KG1 (cell line): Measurements from ENCODE around the gene SYCN.
"Not testable (repeated sequence)": the region's sequence is repeated elsewhere in the genome, so short reads cannot be mapped to it uniquely, and the experiment has no call there.

Experiments
- DNase-seq: peaks from one replicate; lab custom pipeline; 2025; lab: John Stamatoyannopoulos, UW

SYCN gene, protein sequence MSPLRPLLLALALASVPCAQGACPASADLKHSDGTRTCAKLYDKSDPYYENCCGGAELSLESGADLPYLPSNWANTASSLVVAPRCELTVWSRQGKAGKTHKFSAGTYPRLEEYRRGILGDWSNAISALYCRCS

DNA sequence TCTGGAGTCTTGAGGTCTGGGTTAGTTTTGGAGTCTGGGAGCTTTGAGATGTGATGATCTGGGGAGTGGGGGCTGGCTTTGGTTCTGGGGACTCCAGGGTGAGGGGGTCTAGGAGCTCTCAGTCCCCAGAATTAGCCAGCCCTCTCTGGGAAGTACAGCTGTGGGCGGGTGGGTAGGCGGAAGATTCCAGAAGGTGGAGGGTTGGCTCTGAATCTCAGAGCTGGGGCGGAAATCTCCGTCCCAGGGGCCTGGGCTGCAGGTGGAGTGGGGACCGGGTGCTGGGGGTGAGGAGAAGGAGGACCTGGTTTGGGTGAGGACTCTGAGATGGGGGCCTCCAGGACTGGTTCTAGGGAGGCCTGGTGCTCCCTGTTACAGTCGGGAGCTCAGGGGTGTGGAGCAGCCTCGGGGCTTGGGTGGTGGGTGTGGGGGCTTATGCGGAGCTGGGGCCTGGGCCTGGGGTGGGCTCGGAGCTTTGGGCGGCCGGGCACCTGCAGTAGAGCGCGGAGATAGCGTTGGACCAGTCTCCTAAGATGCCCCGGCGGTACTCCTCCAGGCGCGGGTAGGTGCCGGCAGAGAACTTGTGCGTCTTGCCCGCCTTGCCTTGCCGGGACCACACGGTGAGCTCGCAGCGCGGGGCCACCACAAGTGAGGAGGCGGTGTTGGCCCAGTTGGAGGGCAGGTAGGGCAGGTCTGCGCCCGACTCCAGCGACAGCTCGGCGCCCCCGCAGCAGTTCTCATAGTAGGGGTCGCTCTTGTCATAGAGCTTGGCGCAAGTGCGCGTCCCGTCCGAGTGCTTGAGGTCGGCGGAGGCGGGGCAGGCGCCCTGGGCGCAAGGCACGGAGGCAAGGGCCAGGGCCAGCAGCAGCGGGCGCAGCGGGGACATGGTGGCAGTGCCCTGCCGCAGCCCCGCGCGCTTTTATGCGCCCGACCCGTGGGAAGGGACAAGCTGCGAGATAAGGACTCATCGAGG, at the start of gene SYCN:
Gene SYCN (minus strand): TSS at position 892 of the 970 bp plus-strand sequence. CDS start 9 bp downstream, at position 883.
- no peak for DNase-seq

DNA sequence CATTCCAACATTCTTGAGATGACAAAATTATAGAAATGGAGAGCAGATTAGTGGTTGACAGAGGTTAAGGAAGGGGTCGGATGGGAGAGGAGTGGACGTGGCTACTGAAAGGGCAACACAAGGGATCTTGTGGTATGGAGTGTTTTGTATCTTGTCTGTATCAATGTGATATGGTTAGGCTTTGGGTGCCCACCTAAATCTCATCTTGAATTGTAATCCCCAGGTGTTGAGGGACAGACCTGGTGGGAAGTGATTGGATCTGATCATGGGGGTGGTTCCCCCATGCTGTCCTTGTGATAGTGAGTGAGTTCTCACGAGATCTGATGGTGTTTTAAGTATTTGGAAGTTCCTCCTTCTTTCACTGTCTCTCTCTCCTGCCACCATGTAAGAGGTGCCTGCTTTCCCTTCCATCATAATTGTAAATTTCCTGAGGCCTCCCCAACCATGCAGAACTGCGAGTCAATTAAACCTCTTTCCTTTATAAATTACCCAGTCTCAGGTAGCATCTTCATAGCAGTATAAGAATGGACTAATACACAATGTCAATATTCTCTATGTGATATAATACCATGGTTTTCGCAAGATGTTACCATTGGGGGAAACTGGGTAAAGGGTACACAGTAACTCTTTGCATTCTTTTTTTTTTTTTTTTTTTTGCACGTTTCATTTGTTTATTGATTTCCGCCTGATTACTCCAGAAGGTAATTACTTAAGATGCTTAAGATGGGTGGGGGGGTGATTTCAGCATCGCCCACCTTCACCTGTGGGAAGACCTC, 49.5 kb upstream of the SYCN start:
- no peak for DNase-seq

DNA sequence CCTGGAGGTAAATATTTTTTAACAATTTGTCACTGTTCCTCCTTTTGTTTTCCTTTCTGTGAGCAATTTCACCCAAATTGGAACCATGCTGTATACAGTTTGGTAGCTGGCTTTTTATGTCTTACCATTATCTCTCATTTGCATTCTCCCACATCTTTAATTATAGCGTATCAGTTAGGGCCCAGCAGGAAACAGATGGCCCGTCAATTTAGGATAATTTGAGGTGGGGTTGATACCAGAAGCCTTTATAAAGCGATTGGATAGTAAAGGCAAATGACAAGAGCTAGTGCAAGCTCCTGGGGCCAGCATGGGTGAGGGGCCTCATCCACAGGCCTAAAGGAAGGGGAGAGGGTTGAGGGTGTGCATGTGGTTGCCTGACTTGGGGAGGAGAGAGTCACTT, 48.4 kb upstream of the SYCN start:
- DNase-seq: no peak

DNA sequence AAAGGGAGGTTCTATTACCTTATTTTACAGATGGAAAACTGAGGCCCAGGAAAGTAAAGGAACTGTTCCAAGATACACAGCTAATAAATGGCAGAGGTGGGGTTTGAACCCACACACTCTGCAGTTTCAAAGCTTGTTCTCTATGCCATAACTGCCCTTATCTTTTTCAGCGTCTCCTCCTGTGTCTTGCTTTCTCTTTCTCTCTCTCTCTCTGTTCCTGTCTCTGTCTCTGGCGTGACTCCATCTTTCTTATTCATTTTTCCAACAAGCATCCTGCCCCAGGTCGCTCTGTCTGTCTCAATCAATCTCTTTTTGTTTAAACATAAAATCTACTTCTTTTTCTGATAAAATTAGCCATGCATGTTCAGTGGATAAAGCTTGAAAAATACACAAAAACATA, 47.8 kb upstream of the SYCN start:
- no peak for DNase-seq

DNA sequence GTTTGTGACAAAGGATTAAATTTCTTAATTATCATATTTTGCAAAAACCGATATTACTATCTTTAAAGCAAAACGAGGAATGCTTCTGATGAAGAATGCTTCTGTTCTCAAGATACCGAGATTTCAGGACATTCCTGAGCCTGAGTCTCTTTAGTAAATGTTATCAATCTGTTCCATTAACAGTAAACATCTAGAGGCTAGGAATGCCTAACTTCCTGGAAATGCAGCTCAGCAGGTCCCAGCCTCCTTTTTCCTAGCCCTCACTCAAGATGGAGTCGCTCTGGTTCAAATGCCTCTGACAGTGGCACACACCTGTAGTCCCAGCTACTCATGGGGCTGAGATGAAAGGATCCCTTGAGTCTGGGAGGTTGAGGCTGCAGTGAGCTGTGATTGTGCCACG, 47.0 kb upstream of the SYCN start:
- no peak for DNase-seq

DNA sequence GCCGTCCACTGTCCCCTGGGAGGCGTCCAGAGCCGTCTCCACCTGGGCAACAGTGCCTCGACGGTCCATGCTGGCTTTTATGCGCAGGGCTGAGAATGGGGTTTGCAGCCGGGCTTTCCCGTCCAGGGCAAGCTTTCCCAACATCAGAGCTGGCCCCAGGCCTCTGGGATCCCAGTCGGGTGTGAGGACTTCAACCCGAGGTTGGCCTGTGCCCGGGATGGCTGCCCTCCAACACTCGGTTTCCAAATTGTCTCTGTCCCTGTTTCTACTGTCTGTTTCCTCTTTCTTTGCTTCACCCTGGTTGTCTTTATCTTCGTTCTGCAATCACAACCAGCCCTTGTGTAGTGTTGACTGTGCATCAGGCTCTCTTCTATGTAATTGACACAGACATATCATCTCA, 44.7 kb upstream of the SYCN start, which contains the start of gene IFNL4:
Gene IFNL4 (minus strand): TSS at position 51 of the 400 bp plus-strand sequence.
- DNase-seq: no peak

DNA sequence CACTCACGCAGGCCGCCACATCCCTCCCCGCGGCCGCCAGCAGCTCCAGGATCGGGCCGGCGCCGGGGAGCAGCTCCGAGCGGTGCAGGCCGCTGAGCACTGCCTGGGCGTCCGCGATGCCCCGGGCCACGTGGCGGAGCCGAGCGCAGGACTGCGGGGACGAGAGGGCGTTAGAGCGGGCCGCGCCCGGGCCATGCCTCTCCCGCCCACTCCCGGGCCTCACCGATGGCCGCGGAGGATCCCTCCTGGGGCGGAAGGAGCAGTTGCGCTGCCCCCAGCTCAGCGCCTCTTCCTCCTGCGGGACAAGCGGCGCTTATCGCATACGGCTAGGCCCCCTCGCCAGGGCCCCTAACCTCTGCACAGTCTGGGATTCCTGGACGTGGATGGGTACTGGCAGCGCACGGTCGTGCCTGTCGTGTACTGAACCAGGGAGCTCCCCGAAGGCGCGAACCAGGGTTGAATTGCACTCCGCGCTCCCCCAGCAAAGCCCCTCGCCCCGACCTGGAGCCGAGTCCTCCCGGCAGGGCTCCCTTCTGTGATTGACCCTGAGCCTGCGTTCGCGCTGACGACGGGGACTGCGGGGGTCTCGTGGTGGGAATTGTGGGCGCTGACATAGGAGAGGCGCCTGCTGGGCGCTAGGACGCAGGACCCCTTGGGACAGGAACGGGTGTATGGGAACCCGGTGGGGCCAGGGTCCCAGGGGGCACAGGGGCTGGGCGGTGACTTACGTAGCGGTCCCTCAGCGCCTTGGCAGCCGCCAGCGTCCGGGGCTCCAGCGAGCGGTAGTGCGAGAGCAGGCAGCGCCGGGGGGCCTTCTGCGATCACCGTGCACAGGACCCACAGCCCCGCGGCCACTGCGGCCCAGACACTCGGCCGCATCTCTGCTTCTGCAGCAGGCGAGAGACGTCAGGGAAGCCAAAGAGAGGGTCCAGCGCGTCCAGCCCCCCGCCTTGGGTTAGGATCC, 43.9 kb upstream of the SYCN start:
- no peak for DNase-seq

DNA sequence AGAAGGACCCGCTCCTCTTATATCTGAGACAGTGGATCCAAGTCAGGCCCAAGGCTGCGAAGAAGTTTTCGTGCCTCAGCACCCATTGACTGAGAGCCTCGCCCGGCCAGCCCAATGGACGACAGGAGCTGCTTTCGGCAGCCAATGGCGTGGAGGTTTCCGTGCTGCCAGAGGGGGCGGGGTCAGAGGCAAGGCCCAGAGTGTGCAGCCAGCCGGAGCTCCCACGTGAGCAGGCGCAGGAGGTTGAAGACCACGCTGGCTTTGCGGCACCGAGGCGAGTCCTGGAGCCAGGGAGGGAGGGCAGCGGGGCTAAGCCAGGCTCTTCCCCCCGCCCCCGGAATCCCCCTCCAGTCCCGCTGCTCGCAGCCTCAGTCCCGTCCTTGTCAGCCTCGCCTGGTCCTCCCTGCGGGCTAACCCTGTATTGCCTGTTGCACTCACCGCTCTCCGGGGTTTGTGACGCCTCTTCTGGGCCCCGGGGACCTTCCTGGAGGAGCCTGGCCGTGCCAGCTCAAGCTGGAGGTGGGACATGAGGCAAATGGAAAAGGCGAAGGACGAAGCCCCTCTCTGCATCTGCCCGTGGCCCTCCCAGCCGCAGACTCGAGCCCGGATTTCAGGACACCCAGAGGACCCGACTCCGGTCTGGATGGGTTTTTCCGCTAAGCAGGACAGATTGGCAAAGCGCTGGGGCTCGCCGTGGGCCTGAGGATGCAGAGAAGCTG, 43.0 kb upstream of the SYCN start:
- no peak for DNase-seq

DNA sequence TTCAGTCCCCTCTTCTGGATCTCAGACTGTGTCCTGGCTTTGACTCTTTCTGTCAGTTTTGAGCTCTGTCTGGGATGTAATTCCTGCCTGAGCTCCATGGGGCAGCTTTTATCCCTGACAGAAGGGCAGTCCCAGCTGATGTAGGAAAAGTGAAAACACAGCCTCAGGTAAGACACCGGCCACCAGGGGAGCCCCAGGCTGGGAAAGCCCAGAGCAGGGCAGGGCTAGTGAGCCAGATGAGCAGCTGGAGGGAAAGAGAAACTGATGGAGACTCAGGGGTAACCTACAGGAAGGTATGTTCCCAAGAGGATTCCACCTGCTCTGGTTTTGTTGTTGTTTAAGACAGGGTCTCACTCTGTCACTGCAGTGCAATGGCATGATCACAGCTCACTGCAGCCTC, 41.1 kb upstream of the SYCN start:
- not testable (repeated sequence) for DNase-seq

DNA sequence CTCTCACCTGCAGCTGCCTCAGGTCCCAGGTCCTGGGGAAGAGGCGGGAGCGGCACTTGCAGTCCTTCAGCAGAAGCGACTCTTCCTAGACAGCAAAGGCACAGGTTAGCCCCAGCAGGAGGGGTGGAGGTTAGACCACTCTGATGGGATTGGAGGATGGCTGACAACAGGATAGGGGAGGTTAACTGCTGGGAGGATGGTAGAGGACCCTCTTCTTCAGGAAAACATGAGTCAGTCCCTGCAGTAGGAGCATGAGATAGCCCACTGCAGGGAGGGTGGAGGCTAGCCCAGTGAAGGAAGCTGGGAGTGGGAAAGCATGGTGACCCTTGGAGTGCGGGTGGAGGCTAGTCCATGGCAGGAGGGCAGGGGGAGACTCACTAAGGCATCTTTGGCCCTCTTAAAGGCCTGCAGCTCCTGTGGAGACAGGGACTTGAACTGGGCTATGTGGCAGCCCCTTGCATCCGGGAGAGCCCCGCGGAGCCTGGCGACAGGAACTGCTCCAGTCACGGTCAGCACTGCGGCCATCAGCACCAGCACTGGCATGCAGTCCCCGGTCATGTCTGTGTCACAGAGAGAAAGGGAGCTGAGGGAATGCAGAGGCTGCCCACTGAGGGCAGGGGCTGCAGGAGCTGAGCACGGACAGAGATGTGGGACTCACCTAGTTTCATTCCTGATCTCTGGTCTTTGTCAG, 40.5 kb upstream of the SYCN start, which contains the start of gene IFNL3:
Gene IFNL3 (minus strand): TSS at position 597 of the 691 bp plus-strand sequence. CDS start 39 bp downstream, at position 558.
- DNase-seq: not testable (repeated sequence)

DNA sequence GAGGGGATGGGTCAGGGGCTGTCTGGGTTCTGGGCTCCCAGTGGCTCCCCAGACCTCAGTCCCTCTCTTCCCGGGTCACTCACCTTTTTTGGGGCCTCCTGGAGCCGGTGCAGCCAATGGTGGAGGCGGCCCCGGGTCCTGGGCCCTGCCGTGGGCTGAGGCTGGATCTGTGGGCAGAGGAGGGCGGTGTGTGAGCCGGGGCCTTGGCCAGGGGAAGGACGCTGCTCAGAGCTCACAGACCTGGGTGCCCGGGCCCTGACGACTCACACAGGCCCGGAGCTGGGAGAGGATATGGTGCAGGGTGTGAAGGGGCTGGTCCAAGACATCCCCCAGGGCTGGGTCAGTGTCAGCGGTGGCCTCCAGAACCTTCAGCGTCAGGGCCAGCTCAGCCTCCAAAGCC, 39.7 kb upstream of the SYCN start:
- not testable (repeated sequence) for DNase-seq

DNA sequence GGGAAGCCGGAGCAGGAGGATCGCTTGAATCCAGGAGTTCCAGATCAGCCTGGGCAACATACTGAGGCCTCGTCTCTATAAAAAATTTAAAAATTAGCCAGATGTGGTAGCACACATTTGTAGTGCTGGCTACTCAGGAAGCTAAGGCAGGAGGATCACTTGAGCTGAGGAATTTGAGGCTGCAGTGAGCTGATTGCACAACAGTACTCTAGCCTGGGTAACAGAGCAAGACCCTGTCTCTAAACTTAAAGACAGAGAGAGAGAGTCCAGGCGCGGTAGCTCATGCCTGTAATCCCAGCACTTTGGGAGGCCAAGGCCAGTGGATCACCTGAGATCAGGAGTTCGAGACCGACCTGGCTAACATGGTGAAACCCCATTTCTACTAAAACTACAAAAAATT, 36.4 kb upstream of the SYCN start:
- DNase-seq: no peak

DNA sequence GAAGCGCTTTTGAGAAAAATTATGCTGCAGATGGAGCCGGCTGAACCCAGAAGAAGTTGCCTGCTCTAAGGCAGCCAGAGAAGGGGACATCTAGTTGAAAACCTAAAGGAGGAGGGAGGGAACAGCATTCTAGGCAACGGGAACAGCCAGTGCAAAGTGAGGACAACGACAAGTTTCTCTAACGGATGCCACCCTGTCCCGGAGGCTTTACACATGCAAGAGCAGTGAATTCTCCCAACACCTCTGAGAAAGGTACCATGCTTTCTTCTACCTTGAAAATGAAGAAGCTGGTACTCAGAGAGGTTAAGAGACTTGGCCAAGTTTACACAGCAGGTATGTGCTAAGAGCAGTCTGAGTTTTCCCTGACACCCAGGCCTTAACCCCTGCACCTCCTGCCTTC, 34.9 kb upstream of the SYCN start:
- DNase-seq: no peak

DNA sequence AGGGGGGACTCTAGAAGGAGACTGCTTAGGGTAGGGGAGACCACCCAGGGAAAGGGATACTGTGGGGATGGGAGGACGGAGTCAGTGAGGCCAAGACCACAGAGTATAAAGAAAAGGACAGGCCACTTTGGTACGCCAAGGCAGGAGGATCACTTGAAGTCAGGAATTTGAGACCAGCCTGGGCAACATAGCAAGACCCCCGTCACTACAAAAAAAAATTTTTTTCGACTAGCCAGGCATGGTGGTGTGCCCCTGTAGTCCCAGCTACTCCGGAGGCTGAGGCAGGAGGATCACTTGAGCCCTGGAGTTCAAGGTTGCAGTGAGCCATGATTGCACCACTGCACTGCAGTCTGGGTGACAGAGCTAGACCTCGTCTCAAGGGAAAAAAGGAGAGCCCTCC, 34.1 kb upstream of the SYCN start:
- no peak for DNase-seq

DNA sequence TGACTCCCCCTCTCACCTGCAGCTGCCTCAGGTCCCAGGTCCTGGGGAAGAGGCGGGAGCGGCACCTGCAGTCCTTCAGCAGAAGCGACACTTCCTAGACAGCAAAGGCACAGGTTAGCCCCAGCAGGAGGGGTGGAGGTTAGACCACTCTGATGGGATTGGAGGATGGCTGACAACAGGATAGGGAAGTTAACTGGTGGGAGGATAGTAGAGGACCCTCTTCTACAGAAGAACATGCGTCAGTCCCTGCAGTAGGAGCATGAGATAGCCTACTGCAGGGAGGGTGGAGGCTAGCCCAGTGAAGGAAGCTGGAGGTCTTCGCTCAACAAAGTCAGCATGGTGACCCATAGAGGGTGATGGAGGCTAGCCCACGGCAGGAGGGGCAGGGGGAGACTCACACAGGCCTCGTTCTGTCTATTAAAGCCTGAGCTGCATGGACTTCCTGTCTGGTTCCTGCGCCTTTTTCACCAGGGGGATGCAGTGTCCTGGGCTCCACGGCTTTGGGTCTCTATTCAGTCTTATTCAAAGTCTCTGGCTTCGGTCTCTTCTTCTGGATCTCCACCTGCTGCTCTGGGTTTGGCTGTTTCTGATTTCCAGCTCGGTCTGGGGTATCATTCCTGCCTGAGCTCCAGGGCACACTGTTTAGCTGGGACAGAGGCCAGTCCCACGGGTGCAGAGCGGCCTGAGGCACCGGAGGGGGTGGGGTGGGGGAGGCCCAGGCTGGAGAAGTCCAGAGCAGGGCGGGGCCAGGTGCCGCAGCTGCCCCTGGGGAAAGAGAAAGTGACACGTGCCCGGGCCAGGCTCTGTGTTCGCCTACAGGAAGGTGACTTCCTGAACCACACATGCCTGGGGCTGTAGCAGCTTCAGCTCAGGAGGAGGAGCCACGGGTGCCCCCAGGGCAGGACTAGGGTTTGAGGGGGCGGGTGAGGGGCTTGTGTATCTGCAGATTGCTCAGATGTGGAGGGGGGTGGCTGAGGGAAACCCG, 33.4 kb upstream of the SYCN start:
- DNase-seq: no peak

DNA sequence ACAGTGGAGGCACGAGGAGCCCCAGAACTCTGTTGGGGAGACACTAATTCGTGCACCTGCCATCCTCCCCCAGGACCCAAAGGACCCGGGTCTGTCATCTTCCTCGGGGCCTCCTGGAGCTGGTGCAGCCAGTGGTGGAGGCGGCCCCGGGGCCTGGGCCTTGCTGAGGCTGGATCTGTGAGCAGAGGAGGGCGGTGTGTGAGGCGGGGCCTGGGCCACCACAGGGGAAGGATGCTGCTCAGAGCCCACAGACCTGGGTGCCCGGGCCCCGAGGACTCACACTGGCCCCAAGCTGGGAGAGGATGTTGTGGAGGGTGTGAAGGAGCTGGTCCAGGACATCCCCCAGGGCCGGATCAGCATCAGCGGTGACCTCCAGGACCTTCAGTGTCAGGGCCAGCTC, 32.5 kb upstream of the SYCN start:
- no peak for DNase-seq

DNA sequence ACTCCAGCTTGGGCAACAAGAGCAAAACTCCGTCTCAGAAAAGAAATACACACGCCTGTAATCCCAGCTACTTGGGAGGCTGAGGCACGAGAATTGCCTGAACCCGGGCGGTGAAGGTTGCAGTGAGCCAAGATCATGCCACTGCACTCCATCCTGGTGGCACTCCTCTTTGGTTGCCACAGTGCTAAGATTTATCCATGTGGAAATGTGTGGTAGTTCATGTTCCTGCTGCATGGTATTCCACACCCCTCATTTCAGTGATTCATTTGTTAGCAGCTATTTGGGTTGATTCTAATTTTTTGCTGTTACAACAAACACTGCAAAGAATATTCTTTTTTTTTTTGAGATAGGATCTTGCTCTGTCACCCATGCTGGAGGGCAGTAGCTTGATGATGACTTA, 28.6 kb upstream of the SYCN start:
- no peak for DNase-seq

DNA sequence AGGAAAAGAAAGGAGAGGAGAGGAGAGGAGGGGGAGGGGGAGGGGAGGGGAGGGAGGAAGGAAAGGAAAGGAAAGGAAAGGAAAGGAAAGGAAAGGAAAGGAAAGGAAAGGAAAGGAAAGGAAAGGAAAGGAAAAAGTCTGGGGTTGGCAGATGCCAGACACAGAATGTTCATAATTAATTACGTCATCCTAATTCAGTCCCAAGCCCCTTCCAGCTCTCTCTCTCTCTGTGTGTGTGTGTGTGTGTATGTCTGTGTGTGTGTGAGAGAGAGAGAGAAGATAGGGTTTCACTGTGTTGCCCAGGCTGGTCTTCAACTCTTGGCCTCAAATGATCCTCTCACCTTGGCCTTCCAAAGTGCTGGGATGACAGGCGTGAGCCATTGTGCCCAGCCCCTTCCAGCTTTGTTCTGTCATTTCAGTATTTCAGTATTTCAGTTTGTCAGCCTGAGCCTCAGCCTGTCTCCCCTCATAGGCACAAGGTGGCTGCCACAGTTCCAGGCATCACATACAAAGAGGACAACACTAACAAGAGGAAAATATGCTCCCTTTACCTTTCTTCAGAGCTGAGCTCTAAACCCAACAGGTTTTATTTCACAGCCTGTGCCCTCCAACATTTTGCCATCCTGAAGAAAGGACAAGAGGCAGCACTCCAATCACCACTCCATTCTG, 26.2 kb upstream of the SYCN start:
- no peak for DNase-seq
